ENCODE measurements around the gene TFIP11. TPM values are rescaled to one million over a fixed set of nuclear protein-coding genes. Genes with fewer than 3 reads are reported as not detected.

TFIP11 gene
- total and polyA plus RNA-seq, 2 of the 13 experiments (the other 11 are each of a cell fraction or from before 2014, with no cell fraction given) = 15.4 to 22.8 TPM

DNA sequence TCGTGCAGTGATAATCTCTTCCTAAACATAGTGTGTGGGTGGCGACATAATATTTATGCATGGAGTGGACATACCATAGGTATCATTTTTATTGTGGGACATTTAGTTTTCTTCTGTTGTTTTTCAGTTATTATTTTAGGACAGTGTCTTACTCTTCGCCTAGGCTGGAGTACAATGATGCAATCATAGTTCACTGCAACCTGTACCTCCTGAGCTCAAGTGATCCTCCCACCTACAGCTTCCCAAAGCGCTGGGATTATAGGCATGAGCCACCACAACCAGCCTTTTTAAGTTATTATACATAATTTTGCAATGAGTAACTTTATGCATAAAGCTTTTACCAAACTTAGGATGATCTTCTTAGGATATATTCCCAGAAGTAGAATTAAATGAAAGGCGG lies 25.9 kb downstream of the TFIP11 start:
- Histone ChIP-seq H2AFZ (ENCODE audit: low read length) (no peak overlapping the region), H3K79me2 (ENCODE audit: insufficient read depth, low read length) (peaks cover 39% of the 10 kb centered on the region), H3K27ac (ENCODE audit: extremely low read length, insufficient read depth, low read length) (no peak overlapping the region), H3K4me1 (ENCODE audit: insufficient read depth, low read length) (peaks cover 65% of the 10 kb centered on the region), H3K9ac (ENCODE audit: insufficient read depth, low read depth, low read length) (no peak overlapping the region), H3K27me3 (ENCODE audit: control insufficient read depth in 1 of 2, insufficient read depth in 2 of 2, low read length in 2 of 2) (no peaks in the 10 kb centered on the region; a peak in 1 of 5 replicates), H3K4me2 (ENCODE audit: low read depth, low read length) (no peak overlapping the region), H3K36me3 (replicated peaks in 1 of 2; ENCODE audit: control insufficient read depth in 1 of 2, insufficient read depth in 2 of 2, low read length in 2 of 2) (peaks cover 7 to 30% of the 10 kb centered on the region in 2 experiments), H3K9me3 (ENCODE audit: low read length) (no peaks in the 10 kb centered on the region), H4K20me1 (ENCODE audit: insufficient read depth, low read length) (no peaks in the 10 kb centered on the region), H3K4me3 (replicated peaks in 1 of 3; ENCODE audit: insufficient read depth in 1 of 3, low read depth in 2 of 3, low read length in 3 of 3) (no peak overlapping the region)
- intact Hi-C loops (cut with micrococcal nuclease; ENCODE audit: unreplicated experiment) = no loop called here
- peak; percentile 44 for TF ChIP-seq CEBPB (IDR thresholded peaks at IDR 0.05; ENCODE audit: borderline replicate concordance, low read depth, low read length)
- TF ChIP-seq ZNF24 (IDR thresholded peaks at IDR 0.05) = no peak
- TF ChIP-seq, protein P1, sequence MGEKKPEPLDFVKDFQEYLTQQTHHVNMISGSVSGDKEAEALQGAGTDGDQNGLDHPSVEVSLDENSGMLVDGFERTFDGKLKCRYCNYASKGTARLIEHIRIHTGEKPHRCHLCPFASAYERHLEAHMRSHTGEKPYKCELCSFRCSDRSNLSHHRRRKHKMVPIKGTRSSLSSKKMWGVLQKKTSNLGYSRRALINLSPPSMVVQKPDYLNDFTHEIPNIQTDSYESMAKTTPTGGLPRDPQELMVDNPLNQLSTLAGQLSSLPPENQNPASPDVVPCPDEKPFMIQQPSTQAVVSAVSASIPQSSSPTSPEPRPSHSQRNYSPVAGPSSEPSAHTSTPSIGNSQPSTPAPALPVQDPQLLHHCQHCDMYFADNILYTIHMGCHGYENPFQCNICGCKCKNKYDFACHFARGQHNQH (CRISPR knock-in tag; IDR thresholded peaks at IDR 0.05) = no peak
- BruUV-seq (replicated peaks) = no TSS peak
- ChIA-PET CTCF (ENCODE audit: low intra/inter-chr PET ratio, low total read pairs) (no interaction called here), POLR2A (no interaction called here)
- 99% methylated on average over 5 of the region's 5 CpGs for WGBS (ENCODE audit: low lambda C conversion rate)
- in situ Hi-C loops (cut with HindIII; ENCODE audit: extremely low pct_ligation_motif_present, low pct_unique_long_range_greater_than_20kb) = no loop called here
- no peak for ATAC-seq
- no peak for DNase-seq (ENCODE audit: low spot score)
- FAIRE-seq = no peak

DNA sequence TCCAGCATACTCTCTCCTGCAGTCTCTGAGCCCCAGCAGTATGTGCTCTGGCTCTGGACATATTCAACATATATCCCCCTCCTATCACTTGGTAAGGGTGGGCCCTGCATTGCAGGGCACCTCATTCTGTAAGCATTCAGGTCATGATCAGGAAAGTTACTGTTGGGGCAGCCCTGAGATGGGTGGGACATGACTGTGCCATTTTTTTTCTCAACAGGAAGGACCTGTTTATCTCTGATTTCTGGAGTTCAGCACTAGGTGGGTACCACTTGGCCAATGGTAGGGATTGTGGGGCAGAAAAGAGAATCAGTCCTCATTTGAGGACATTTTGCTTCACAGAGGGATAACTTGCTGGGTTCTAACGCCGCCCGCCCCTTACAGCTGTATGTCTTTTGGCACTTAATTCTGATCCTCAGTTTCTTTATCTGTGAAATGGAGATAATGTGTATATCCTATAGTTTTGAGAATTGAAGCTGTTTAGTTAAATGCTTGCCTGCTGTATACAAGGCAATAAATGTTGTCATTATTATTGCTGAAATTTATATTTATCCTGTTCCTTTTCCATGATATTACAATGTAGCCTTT lies 26.4 kb downstream of the TFIP11 start:
- Histone ChIP-seq H3K4me2 (ENCODE audit: low read depth, low read length) (peak overlapping the region; percentile 93; the same call in 1 of the 2 replicates), H3K27me3 (ENCODE audit: control insufficient read depth in 1 of 2, insufficient read depth in 2 of 2, low read length in 2 of 2) (no peaks in the 10 kb centered on the region; a peak in 1 of 5 replicates), H3K4me1 (ENCODE audit: insufficient read depth, low read length) (peaks cover 70% of the 10 kb centered on the region), H2AFZ (ENCODE audit: low read length) (no peak overlapping the region), H3K27ac (ENCODE audit: extremely low read length, insufficient read depth, low read length) (peak overlapping the region; percentile 2), H3K9me3 (ENCODE audit: low read length) (no peaks in the 10 kb centered on the region), H3K9ac (ENCODE audit: insufficient read depth, low read depth, low read length) (no peak overlapping the region), H3K36me3 (replicated peaks in 1 of 2; ENCODE audit: control insufficient read depth in 1 of 2, insufficient read depth in 2 of 2, low read length in 2 of 2) (peaks cover 7 to 25% of the 10 kb centered on the region in 2 experiments), H3K79me2 (ENCODE audit: insufficient read depth, low read length) (peaks cover 44% of the 10 kb centered on the region), H4K20me1 (ENCODE audit: insufficient read depth, low read length) (no peaks in the 10 kb centered on the region), H3K4me3 (replicated peaks in 1 of 3; ENCODE audit: insufficient read depth in 1 of 3, low read depth in 2 of 3, low read length in 3 of 3) (no peak overlapping the region)
- ATAC-seq (no peak), FAIRE-seq (no peak), DNase-seq (ENCODE audit: low spot score) (no peak)
- no TSS peak for BruUV-seq (replicated peaks)
- 67% methylated on average over 3 of the region's 3 CpGs for WGBS (ENCODE audit: low lambda C conversion rate)
- ChIA-PET POLR2A (no interaction called here), CTCF (ENCODE audit: low intra/inter-chr PET ratio, low total read pairs) (no interaction called here)
- in situ Hi-C loops (cut with HindIII; ENCODE audit: extremely low pct_ligation_motif_present, low pct_unique_long_range_greater_than_20kb) = no loop called here
- intact Hi-C loops (cut with micrococcal nuclease; ENCODE audit: unreplicated experiment) = no loop called here
- no peak for TF ChIP-seq TP53 (CRISPR knock-in tag; conservative IDR thresholded peaks at IDR 0.05)
- TF ChIP-seq SRY (CRISPR knock-in tag; IDR thresholded peaks at IDR 0.05) = no peak
- no peak for TF ChIP-seq SOX6 (IDR thresholded peaks at IDR 0.05)
- no peak for TF ChIP-seq SOX6 (CRISPR knock-in tag; IDR thresholded peaks at IDR 0.05)
- TF ChIP-seq MAFF (IDR thresholded peaks at IDR 0.05; ENCODE audit: low read depth, low read length) = no peak
- no peak for TF ChIP-seq HOXA9 (CRISPR knock-in tag; IDR thresholded peaks at IDR 0.05; ENCODE audit: borderline replicate concordance)
- no peak for TF ChIP-seq ZKSCAN5 (CRISPR knock-in tag; IDR thresholded peaks at IDR 0.05)
- no peak for TF ChIP-seq JDP2 (CRISPR knock-in tag; IDR thresholded peaks at IDR 0.05; ENCODE audit: borderline replicate concordance)
- no peak for TF ChIP-seq NFE2L2 (IDR thresholded peaks at IDR 0.05; ENCODE audit: low read length)
- TF ChIP-seq SRSF9 (IDR thresholded peaks at IDR 0.05; ENCODE audit: borderline replicate concordance, insufficient read depth, low read depth, low read length, poor library complexity, severe bottlenecking) = no peak
- TF ChIP-seq SETDB1 (CRISPR knock-in tag; IDR thresholded peaks at IDR 0.05; ENCODE audit: borderline replicate concordance) = no peak
- TF ChIP-seq SMARCC2 (IDR thresholded peaks at IDR 0.05) = no peak
- no peak for TF ChIP-seq NFE2 (CRISPR knock-in tag; IDR thresholded peaks at IDR 0.05)
- TF ChIP-seq RARG (CRISPR knock-in tag; IDR thresholded peaks at IDR 0.05; ENCODE audit: low read depth) = no peak
- TF ChIP-seq TCF7 (IDR thresholded peaks at IDR 0.05; ENCODE audit: low read depth) = no peak

Measured in HepG2 (cell line).